Measurements from ENCODE around the gene NUDT22.

The NUDT22 gene

DNA sequence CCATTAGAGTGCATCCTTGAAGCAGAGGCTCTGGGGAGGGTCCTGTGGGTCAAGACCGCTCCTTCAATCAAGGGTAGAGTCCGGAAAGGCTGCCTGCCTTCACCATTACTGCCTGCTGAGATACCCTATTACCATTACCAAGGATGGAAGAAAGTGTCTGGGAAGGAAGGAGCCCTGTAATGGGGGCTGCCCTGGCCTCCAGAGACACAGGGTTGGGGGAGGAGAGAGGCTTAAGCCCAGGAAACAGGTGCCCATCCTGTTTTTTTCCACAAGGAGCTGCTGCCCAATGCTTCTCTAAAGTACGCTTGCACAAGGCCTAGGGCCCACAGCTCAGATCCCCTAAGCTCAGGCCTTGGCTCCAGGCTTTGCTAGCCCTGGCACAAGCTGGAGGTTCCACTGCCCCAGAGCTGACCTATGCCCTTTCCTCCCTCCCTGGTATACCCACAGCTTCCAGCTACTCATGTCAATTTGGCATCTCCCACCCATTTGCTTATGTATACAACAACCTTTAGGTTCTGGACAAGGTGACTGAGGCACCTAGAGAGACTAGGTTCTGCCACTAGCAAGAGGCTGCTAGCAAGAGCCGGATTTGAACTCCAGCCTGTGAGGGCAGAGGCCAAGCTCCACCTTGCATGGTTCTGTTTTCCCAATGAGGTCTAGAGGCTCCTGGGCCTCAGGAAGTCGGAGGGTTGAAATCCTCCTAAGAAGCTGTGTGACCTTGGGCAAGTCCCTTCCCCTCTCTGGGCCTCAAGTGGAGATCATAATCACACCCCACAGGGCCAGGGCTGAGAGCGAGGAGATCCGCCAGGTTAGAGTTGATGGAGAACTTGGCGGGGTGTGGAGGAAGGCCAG, 23.7 kb downstream of the NUDT22 start:
- Histone ChIP-seq H3K4ac (ENCODE audit: low read depth, low read length) (no peak overlapping the region), H3K4me3 (ENCODE audit: low read depth, low read length) (no peak overlapping the region), H3K9me3 (ENCODE audit: insufficient read depth, low read depth, low read length) (peaks cover 4% of the 10 kb centered on the region), H3K36me3 (ENCODE audit: control insufficient read depth in 1 of 2, insufficient read depth in 2 of 2, low read length in 2 of 2) (peaks cover 9 to 17% of the 10 kb centered on the region in 2 experiments), H2AK5ac (ENCODE audit: low read length) (no peak overlapping the region), H4K8ac (ENCODE audit: low read depth, low read length) (no peak overlapping the region), H4K12ac (ENCODE audit: low read depth, low read length) (no peak overlapping the region), H3K79me2 (ENCODE audit: control insufficient read depth, insufficient read depth, low read length, poor library complexity) (peaks cover 24% of the 10 kb centered on the region), H3K4me2 (ENCODE audit: low read length) (no peak overlapping the region), H3K23ac (ENCODE audit: low read length) (no peak overlapping the region), H3K9ac (ENCODE audit: low read length) (no peak overlapping the region), H3K27me3 (ENCODE audit: insufficient read depth, low read length) (no peaks in the 10 kb centered on the region), H2BK5ac (ENCODE audit: low read depth, low read length, poor library complexity) (no peak overlapping the region), H3K79me1 (ENCODE audit: low read length) (peaks cover 38% of the 10 kb centered on the region), H2AFZ (ENCODE audit: insufficient read depth, low read length, poor library complexity) (no peak overlapping the region), H2BK12ac (ENCODE audit: low read length) (no peak overlapping the region), H3K4me1 (ENCODE audit: control insufficient read depth in 1 of 2, insufficient read depth in 2 of 2, low read length in 2 of 2) (peaks cover 15 to 25% of the 10 kb centered on the region in 2 experiments), H2BK120ac (ENCODE audit: insufficient read depth, low read length, poor library complexity) (no peak overlapping the region), H4K91ac (ENCODE audit: low read depth, low read length) (no peak overlapping the region), H3K27ac (ENCODE audit: low read depth, low read length) (no peak overlapping the region), H3K18ac (ENCODE audit: low read length) (no peak overlapping the region), H3K14ac (ENCODE audit: low read length) (no peak overlapping the region)
- WGBS (ENCODE audit: extremely low coverage, insufficient coverage, insufficient read length) = no CpG with 5 or more reads among the region's 8 CpGs
- DNase-seq = no peak

DNA sequence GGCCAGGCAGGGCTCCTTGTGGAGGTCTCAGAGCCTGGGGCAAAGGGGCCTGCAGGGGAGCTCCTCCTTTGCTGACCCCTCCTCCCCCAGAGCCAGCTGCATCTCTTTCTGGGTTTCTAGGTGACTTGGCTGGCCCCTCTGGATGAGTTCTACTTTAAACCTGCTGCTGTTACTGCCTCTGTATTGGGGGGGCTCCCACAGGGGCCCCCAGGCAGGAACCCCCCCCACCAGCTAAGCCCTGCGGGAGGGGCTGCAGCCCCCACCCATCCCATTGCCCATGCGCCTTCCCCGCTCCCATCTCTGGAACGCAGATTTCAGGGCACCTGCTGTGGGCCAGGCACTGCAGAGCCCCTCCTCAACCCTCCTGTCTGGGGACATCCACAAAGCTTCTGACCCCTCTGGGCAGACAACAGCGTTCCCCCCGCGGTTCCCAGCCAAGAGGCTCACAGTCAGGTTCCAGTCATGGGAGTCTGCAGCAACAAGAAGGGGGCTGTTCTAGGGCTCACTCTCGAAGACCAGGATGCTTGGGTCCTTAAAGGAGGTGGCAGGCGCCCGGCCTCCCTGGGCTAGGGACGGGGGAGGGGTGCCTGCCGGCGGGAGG, 24.4 kb downstream of the NUDT22 start:
- no peak overlapping the region for H3K23ac ChIP-seq (ENCODE audit: low read length)
- H4K12ac ChIP-seq (ENCODE audit: low read depth, low read length) = no peak overlapping the region
- no peak overlapping the region for H3K14ac ChIP-seq (ENCODE audit: low read length)
- H4K8ac ChIP-seq (ENCODE audit: low read depth, low read length) = peak overlapping the region; percentile 85
- H3K27me3 ChIP-seq (ENCODE audit: insufficient read depth, low read length) = no peaks in the 10 kb centered on the region
- no peak overlapping the region for H2BK12ac ChIP-seq (ENCODE audit: low read length)
- H4K91ac ChIP-seq (ENCODE audit: low read depth, low read length) = peak overlapping the region; percentile 41
- H2AK5ac ChIP-seq (ENCODE audit: low read length) = no peak overlapping the region
- H3K27ac ChIP-seq (ENCODE audit: low read depth, low read length) = no peak overlapping the region
- H3K18ac ChIP-seq (ENCODE audit: low read length) = peak overlapping the region; percentile 55
- peak overlapping the region; percentile 55 for H3K4me3 ChIP-seq (ENCODE audit: low read depth, low read length)
- no peak for DNase-seq
- H3K4me2 ChIP-seq (ENCODE audit: low read length) = peak overlapping the region; percentile 88
- H3K9me3 ChIP-seq (ENCODE audit: insufficient read depth, low read depth, low read length) = peaks cover 4% of the 10 kb centered on the region
- peaks cover 32% of the 10 kb centered on the region for H3K79me1 ChIP-seq (ENCODE audit: low read length)
- no peak overlapping the region for H3K9ac ChIP-seq (ENCODE audit: low read length)
- peaks cover 11 to 18% of the 10 kb centered on the region in 2 experiments for H3K36me3 ChIP-seq (ENCODE audit: control insufficient read depth in 1 of 2, insufficient read depth in 2 of 2, low read length in 2 of 2)
- H2BK120ac ChIP-seq (ENCODE audit: insufficient read depth, low read length, poor library complexity) = no peak overlapping the region
- no peak overlapping the region for H3K4ac ChIP-seq (ENCODE audit: low read depth, low read length)
- no peak overlapping the region for H2BK5ac ChIP-seq (ENCODE audit: low read depth, low read length, poor library complexity)
- peaks cover 20% of the 10 kb centered on the region for H3K79me2 ChIP-seq (ENCODE audit: control insufficient read depth, insufficient read depth, low read length, poor library complexity)
- H3K4me1 ChIP-seq (ENCODE audit: control insufficient read depth in 1 of 2, insufficient read depth in 2 of 2, low read length in 2 of 2) = peaks cover 8 to 18% of the 10 kb centered on the region in 2 experiments
- no CpG with 5 or more reads among the region's 13 CpGs for WGBS (ENCODE audit: extremely low coverage, insufficient coverage, insufficient read length)
- H2AFZ ChIP-seq (ENCODE audit: insufficient read depth, low read length, poor library complexity) = no peak overlapping the region

GRCh38 chr11:64251016-64251752, 25.1 kb downstream of the NUDT22 start, which contains the start of gene PLCB3:
TSS of gene PLCB3 (plus strand) at chr11:64251530. CDS start at chr11:64251650, 120 bp downstream.
- no peak within 1 kb of the TSS for H3K27ac ChIP-seq (ENCODE audit: low read depth, low read length)
- H4K12ac ChIP-seq (ENCODE audit: low read depth, low read length) = peak within 1 kb of the TSS; percentile 65
- peak within 1 kb of the TSS; percentile 48 for H2BK120ac ChIP-seq (ENCODE audit: insufficient read depth, low read length, poor library complexity)
- H3K18ac ChIP-seq (ENCODE audit: low read length) = peak within 1 kb of the TSS; percentile 76
- H3K36me3 ChIP-seq (ENCODE audit: control insufficient read depth in 1 of 2, insufficient read depth in 2 of 2, low read length in 2 of 2) = peaks cover 17 to 25% of the 10 kb centered on the region in 2 experiments
- peak within 1 kb of the TSS; percentile 41 for H2AFZ ChIP-seq (ENCODE audit: insufficient read depth, low read length, poor library complexity)
- WGBS (ENCODE audit: extremely low coverage, insufficient coverage, insufficient read length) = no CpG with 5 or more reads among the region's 75 CpGs
- H3K27me3 ChIP-seq (ENCODE audit: insufficient read depth, low read length) = no peaks in the 10 kb centered on the region
- H3K4me2 ChIP-seq (ENCODE audit: low read length) = peak within 1 kb of the TSS; percentile 88
- H3K9ac ChIP-seq (ENCODE audit: low read length) = peak within 1 kb of the TSS; percentile 82
- DNase-seq = peak in 1 of 2 donors; percentile 72
- peak within 1 kb of the TSS; percentile 81 for H3K4ac ChIP-seq (ENCODE audit: low read depth, low read length)
- H3K9me3 ChIP-seq (ENCODE audit: insufficient read depth, low read depth, low read length) = peaks cover 2% of the 10 kb centered on the region
- H2BK12ac ChIP-seq (ENCODE audit: low read length) = peak within 1 kb of the TSS; percentile 50
- H3K14ac ChIP-seq (ENCODE audit: low read length) = peak within 1 kb of the TSS; percentile 36
- H3K4me1 ChIP-seq (ENCODE audit: control insufficient read depth in 1 of 2, insufficient read depth in 2 of 2, low read length in 2 of 2) = peaks cover 8 to 16% of the 10 kb centered on the region in 2 experiments
- peaks cover 14% of the 10 kb centered on the region for H3K79me2 ChIP-seq (ENCODE audit: control insufficient read depth, insufficient read depth, low read length, poor library complexity)
- peak within 1 kb of the TSS; percentile 74 for H4K91ac ChIP-seq (ENCODE audit: low read depth, low read length)
- peak within 1 kb of the TSS; percentile 77 for H2AK5ac ChIP-seq (ENCODE audit: low read length)
- H3K79me1 ChIP-seq (ENCODE audit: low read length) = peaks cover 25% of the 10 kb centered on the region
- H2BK5ac ChIP-seq (ENCODE audit: low read depth, low read length, poor library complexity) = peak within 1 kb of the TSS; percentile 0
- peak within 1 kb of the TSS; percentile 85 for H4K8ac ChIP-seq (ENCODE audit: low read depth, low read length)
- H3K23ac ChIP-seq (ENCODE audit: low read length) = no peak within 1 kb of the TSS
- peak within 1 kb of the TSS; percentile 79 for H3K4me3 ChIP-seq (ENCODE audit: low read depth, low read length)

DNA sequence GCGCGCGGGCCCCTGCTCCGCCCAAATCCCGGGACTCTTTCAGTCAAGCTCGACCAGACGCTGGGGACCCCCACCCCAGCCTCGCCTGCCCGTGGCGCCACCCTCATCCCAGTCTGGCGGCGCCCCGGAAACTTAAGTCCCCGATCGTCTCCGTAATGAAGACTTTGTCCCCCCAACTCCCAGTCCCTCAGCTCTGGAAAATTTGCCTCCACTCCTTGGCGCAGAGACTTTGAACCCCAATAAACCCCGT, 25.6 kb downstream of the NUDT22 start:
- Histone ChIP-seq H3K9ac (ENCODE audit: low read length) (peak overlapping the region; percentile 82), H4K8ac (ENCODE audit: low read depth, low read length) (peak overlapping the region; percentile 52), H3K79me2 (ENCODE audit: control insufficient read depth, insufficient read depth, low read length, poor library complexity) (peaks cover 12% of the 10 kb centered on the region), H3K27me3 (ENCODE audit: insufficient read depth, low read length) (no peaks in the 10 kb centered on the region), H3K23ac (ENCODE audit: low read length) (no peak overlapping the region), H4K91ac (ENCODE audit: low read depth, low read length) (peak overlapping the region; percentile 74), H2BK12ac (ENCODE audit: low read length) (no peak overlapping the region), H3K4ac (ENCODE audit: low read depth, low read length) (peak overlapping the region; percentile 81), H2AK5ac (ENCODE audit: low read length) (no peak overlapping the region), H3K14ac (ENCODE audit: low read length) (peak overlapping the region; percentile 4), H3K27ac (ENCODE audit: low read depth, low read length) (no peak overlapping the region), H3K4me1 (ENCODE audit: control insufficient read depth in 1 of 2, insufficient read depth in 2 of 2, low read length in 2 of 2) (peaks cover 8 to 16% of the 10 kb centered on the region in 2 experiments), H4K12ac (ENCODE audit: low read depth, low read length) (no peak overlapping the region), H3K18ac (ENCODE audit: low read length) (peak overlapping the region; percentile 74), H2AFZ (ENCODE audit: insufficient read depth, low read length, poor library complexity) (peak overlapping the region; percentile 41), H3K79me1 (ENCODE audit: low read length) (peaks cover 23% of the 10 kb centered on the region), H3K4me2 (ENCODE audit: low read length) (peak overlapping the region; percentile 85), H3K36me3 (ENCODE audit: control insufficient read depth in 1 of 2, insufficient read depth in 2 of 2, low read length in 2 of 2) (peaks cover 22 to 30% of the 10 kb centered on the region in 2 experiments), H2BK120ac (ENCODE audit: insufficient read depth, low read length, poor library complexity) (peak overlapping the region; percentile 28), H3K4me3 (ENCODE audit: low read depth, low read length) (peak overlapping the region; percentile 79), H2BK5ac (ENCODE audit: low read depth, low read length, poor library complexity) (peak overlapping the region; percentile 0), H3K9me3 (ENCODE audit: insufficient read depth, low read depth, low read length) (peaks cover 2% of the 10 kb centered on the region)
- DNase-seq = no peak
- WGBS (ENCODE audit: extremely low coverage, insufficient coverage, insufficient read length) = no CpG with 5 or more reads among the region's 18 CpGs

Data from trophoblast cell (in vitro differentiated cells and primary cell).